ENCODE results near the gene ZDHHC12.

Gene ZDHHC12

GRCh38 chr9:128723866-128724743, at the start of gene ZDHHC12:
Gene ZDHHC12 (minus strand): TSS chr9:128724127. CDS start chr9:128724093, 34 bp downstream.
- peak; percentile 100 for DNase-seq (ENCODE audit: low spot score)

- DNase-seq (ENCODE audit: low spot score), result no peak
Measured at GRCh38 chr9:128773049-128773448, 49.1 kb upstream of the ZDHHC12 start.

- DNase-seq (ENCODE audit: low spot score), result peak; percentile 98
Measured at GRCh38 chr9:128771745-128772519, 48.0 kb upstream of the ZDHHC12 start, which contains the start of gene ZER1. Gene ZER1 (minus strand): TSS chr9:128771927. CDS start chr9:128755565, 16,362 bp downstream.

- DNase-seq (ENCODE audit: low spot score), result peak; percentile 45
Measured at GRCh38 chr9:128771094-128771721, 47.3 kb upstream of the ZDHHC12 start.

GRCh38 chr9:128770286-128771030, 46.5 kb upstream of the ZDHHC12 start:
- DNase-seq (ENCODE audit: low spot score), result no peak

GRCh38 chr9:128768606-128769005, 44.7 kb upstream of the ZDHHC12 start:
- no peak for DNase-seq (ENCODE audit: low spot score)

- no peak for DNase-seq (ENCODE audit: low spot score)
Measured at GRCh38 chr9:128765499-128765898, 41.6 kb upstream of the ZDHHC12 start.

- no peak for DNase-seq (ENCODE audit: low spot score)
Measured at GRCh38 chr9:128764361-128764760, 40.4 kb upstream of the ZDHHC12 start.

GRCh38 chr9:128762671-128763449, 38.9 kb upstream of the ZDHHC12 start:
- DNase-seq (ENCODE audit: low spot score), result no peak

GRCh38 chr9:128757602-128758001, 33.7 kb upstream of the ZDHHC12 start:
- DNase-seq (ENCODE audit: low spot score), result no peak

GRCh38 chr9:128753627-128754026, 29.7 kb upstream of the ZDHHC12 start:
- no peak for DNase-seq (ENCODE audit: low spot score)

- no peak for DNase-seq (ENCODE audit: low spot score)
Measured at GRCh38 chr9:128750926-128751595, 27.1 kb upstream of the ZDHHC12 start.

GRCh38 chr9:128747241-128747640, 23.3 kb upstream of the ZDHHC12 start:
- DNase-seq (ENCODE audit: low spot score), result no peak

- no peak for DNase-seq (ENCODE audit: low spot score)
Measured at GRCh38 chr9:128743421-128743820, 19.5 kb upstream of the ZDHHC12 start.

GRCh38 chr9:128742401-128742800, 18.5 kb upstream of the ZDHHC12 start:
- DNase-seq (ENCODE audit: low spot score), result no peak

- DNase-seq (ENCODE audit: low spot score), result no peak
Measured at GRCh38 chr9:128735373-128735772, 11.4 kb upstream of the ZDHHC12 start.

GRCh38 chr9:128733256-128733655, 9.3 kb upstream of the ZDHHC12 start:
- peak; percentile 78 for DNase-seq (ENCODE audit: low spot score)

GRCh38 chr9:128732576-128732975, 8.6 kb upstream of the ZDHHC12 start:
- DNase-seq (ENCODE audit: low spot score), result no peak

GRCh38 chr9:128731691-128732090, 7.8 kb upstream of the ZDHHC12 start:
- no peak for DNase-seq (ENCODE audit: low spot score)

GRCh38 chr9:128731093-128731492, 7.2 kb upstream of the ZDHHC12 start:
- no peak for DNase-seq (ENCODE audit: low spot score)
